ENCODE measurements around the gene IDUA. TPM values are rescaled to one million over a fixed set of nuclear protein-coding genes. Genes with fewer than 3 reads are reported as not detected.

IDUA gene
- total RNA-seq, 2 donors from 2014 or later = 23.4 to 31.9 TPM

DNA sequence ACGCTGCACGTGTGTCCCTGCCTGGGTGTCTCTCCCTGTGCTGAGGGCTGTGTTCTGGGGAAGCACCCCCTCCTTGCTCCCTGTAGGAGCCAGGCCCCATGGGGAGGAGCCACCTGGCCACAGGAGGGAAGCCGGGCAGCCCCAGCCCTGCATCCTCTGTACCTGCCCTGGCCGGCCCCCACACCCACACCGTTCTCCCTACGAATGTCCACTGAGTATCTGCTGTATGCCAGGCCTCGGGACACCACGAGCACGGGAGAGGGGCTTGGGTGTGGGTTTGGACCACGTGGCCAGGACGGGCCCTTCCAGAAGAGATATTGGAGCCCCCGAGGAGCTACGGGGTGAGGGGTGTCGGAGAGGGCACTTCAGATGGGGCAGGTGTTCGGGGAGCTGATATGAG, 30.9 kb downstream of the IDUA start:
- H3K27ac ChIP-seq = no peak overlapping the region
- peaks cover under 1 to 16% of the 10 kb centered on the region in 2 donors for H3K4me1 ChIP-seq (ENCODE audit: control insufficient read depth in 1 of 2, low read depth in 2 of 2)
- no peaks in the 10 kb centered on the region for H3K27me3 ChIP-seq (replicated peaks; ENCODE audit: insufficient read depth)
- ATAC-seq (ENCODE audit: insufficient number of reproducible peaks, low FRiP score, low read depth) (no peak), DNase-seq (ENCODE audit: low spot score) (no peak)
- H3K4me3 ChIP-seq = no peak overlapping the region
- no peaks in the 10 kb centered on the region for H3K9me3 ChIP-seq
- TF ChIP-seq, protein P1, sequence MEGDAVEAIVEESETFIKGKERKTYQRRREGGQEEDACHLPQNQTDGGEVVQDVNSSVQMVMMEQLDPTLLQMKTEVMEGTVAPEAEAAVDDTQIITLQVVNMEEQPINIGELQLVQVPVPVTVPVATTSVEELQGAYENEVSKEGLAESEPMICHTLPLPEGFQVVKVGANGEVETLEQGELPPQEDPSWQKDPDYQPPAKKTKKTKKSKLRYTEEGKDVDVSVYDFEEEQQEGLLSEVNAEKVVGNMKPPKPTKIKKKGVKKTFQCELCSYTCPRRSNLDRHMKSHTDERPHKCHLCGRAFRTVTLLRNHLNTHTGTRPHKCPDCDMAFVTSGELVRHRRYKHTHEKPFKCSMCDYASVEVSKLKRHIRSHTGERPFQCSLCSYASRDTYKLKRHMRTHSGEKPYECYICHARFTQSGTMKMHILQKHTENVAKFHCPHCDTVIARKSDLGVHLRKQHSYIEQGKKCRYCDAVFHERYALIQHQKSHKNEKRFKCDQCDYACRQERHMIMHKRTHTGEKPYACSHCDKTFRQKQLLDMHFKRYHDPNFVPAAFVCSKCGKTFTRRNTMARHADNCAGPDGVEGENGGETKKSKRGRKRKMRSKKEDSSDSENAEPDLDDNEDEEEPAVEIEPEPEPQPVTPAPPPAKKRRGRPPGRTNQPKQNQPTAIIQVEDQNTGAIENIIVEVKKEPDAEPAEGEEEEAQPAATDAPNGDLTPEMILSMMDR (IDR thresholded peaks at IDR 0.05) = no peak
- H3K36me3 ChIP-seq = peaks cover 6% of the 10 kb centered on the region

DNA sequence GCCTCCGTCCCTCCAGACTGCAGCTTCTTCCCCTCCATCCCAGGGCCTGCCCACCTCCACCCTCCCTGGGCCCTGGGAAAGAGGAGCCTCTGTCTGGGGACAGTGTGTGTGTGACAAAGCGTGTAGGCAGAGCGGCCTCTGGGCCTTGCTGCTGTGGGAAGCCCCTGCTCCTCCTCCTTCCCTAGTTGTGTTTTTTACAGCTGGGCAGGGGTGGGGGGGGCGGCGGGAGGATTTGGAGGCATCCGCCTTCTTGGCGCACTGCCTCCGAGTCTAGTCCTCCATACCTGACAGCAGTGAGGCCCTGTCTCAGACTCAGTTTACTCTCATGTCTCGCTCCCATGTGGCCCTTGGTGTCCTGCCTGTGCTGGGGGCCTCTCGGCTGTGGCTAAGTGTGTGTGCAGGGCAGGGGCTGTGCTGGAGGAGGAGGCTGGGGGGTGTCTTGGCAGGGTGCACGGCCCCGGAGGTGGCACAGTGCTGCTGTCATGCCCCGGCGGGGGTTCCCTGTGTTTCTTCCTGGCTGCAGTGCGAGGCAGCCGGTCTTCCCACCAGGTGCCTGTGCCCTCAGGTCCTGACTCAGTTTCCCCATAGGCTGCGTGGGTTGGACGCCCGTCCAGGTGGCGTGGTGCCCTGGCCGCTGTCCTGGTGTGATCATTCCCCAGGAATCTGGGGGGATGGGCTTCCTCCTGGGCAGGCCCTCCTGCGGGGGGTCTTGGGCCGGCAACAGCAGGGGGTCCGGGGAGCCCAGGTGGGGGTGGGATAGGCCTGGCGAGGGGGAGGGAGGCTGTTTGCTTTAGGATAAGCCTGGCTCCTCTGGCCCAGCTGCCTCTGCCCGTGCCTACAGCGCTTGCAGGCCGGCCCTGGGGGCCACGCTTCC, 31.5 kb downstream of the IDUA start:
- no peak overlapping the region for H3K4me3 ChIP-seq
- no peak for ATAC-seq (ENCODE audit: insufficient number of reproducible peaks, low FRiP score, low read depth)
- no peak for DNase-seq (ENCODE audit: low spot score)
- H3K27ac ChIP-seq = no peak overlapping the region
- H3K36me3 ChIP-seq = peaks cover 6% of the 10 kb centered on the region
- H3K27me3 ChIP-seq (replicated peaks; ENCODE audit: insufficient read depth) = no peaks in the 10 kb centered on the region
- H3K4me1 ChIP-seq (ENCODE audit: control insufficient read depth in 1 of 2, low read depth in 2 of 2) = peaks cover 0 to 9% of the 10 kb centered on the region in 2 donors
- TF ChIP-seq, protein P1 (IDR thresholded peaks at IDR 0.05) = no peak
- H3K9me3 ChIP-seq = no peaks in the 10 kb centered on the region

DNA sequence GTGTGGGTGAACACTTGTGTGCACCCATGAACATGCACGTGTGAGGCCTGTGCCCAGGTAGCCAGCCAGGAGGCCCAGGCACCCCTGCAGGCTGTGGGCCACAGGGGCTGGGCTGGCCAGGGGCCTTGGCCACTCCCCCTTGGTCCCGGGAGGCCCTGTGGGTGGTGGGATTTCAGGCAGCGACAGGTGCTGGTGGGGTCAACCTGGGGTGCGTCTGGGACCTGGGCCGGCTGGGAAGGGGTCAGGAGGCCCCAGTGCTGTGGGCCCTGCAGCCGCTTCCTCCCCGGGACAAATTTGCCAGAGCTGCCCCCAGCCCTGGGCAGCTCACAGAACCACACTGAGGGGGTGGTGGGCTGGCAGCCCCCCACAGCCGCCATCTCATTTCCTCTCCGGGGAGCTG, 32.5 kb downstream of the IDUA start:
- ATAC-seq (ENCODE audit: insufficient number of reproducible peaks, low FRiP score, low read depth) = no peak
- Histone ChIP-seq H3K36me3 (peaks cover 6% of the 10 kb centered on the region), H3K4me3 (no peak overlapping the region), H3K27ac (no peak overlapping the region), H3K4me1 (ENCODE audit: control insufficient read depth in 1 of 2, low read depth in 2 of 2) (peaks cover 0 to 4% of the 10 kb centered on the region in 2 donors), H3K9me3 (no peaks in the 10 kb centered on the region), H3K27me3 (replicated peaks; ENCODE audit: insufficient read depth) (no peaks in the 10 kb centered on the region)
- no peak for DNase-seq (ENCODE audit: low spot score)
- TF ChIP-seq, protein P1 (IDR thresholded peaks at IDR 0.05) = no peak

DNA sequence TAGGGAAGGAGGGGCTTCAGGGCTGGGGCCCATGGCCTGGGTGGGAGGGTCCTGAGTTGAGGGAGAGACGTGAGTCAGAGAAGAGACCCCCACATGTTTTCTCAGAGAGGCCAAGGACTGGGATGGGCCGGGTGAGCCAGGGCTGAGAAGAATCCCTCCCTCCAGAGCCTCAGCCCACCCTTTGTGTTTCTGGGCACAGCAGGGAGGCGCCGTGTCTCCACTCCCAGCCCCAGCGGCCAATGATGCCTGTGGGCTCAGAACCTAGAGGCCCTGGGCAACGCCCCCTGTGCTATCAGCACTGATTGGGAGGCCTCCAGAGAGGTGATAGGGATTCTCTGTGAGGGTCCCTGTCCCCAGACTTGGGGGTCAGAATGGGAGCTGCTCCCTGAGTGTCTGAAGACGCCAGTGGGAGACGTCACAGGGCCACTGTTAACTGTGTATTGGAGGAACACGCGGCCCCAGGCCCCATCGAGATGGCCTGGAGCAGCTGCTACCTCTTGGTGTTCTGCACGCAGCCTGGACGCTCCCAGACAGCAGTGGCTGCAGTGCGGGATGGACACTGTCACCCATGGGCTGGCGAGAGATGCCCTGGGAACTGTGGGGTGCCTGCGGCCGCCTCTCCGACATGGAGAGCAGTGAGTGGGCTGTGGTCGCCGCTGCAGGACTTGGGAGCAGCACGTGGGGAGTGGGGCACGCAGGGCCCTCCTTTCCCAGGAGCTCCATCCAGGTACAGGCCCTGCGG, 33.1 kb downstream of the IDUA start:
- Histone ChIP-seq H3K4me3 (no peak overlapping the region), H3K27ac (no peak overlapping the region), H3K9me3 (no peaks in the 10 kb centered on the region), H3K4me1 (ENCODE audit: control insufficient read depth in 1 of 2, low read depth in 2 of 2) (peaks cover 0 to 4% of the 10 kb centered on the region in 2 donors), H3K36me3 (peaks cover 11% of the 10 kb centered on the region), H3K27me3 (replicated peaks; ENCODE audit: insufficient read depth) (no peaks in the 10 kb centered on the region)
- ATAC-seq (ENCODE audit: insufficient number of reproducible peaks, low FRiP score, low read depth) = no peak
- no peak for DNase-seq (ENCODE audit: low spot score)
- TF ChIP-seq, protein P1 (IDR thresholded peaks at IDR 0.05) = no peak

DNA sequence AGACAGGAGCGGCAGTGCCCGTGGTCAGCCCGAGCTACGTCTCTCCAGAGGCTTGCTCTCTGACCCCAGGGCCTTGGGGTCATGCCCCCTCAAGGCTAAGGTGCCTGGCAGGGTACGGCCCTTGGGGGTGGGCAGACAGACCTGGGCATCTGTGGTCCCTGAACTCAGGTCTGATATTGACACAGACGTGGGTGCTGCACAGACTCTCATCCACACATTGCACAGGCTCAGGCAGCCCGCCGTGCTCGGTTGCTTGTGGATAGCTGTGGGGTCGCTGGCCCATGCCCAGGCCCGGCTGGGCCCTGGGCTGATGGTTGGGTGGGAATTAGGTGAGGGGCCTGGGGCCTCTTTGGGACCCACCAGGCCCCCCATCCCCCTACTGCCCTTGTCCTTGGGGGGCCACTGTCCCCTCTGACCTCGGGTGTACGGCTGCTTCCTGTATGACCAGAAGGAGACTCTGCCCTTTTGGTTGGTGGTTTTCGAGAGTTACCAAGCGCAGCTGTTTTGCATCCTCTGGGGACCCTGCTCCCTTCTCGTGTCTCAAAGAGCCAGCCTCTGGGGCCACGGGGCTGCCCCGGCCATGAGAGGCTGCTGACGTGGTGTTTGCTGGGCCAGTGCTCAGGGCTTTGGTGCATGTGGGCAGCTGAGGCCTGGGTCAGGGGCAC, 34.7 kb downstream of the IDUA start:
- no peaks in the 10 kb centered on the region for H3K27me3 ChIP-seq (replicated peaks; ENCODE audit: insufficient read depth)
- H3K9me3 ChIP-seq = no peaks in the 10 kb centered on the region
- TF ChIP-seq, protein P1 (IDR thresholded peaks at IDR 0.05) = no peak
- no peak overlapping the region for H3K27ac ChIP-seq
- no peak for DNase-seq (ENCODE audit: low spot score)
- peaks cover 0 to 4% of the 10 kb centered on the region in 2 donors for H3K4me1 ChIP-seq (ENCODE audit: control insufficient read depth in 1 of 2, low read depth in 2 of 2)
- ATAC-seq (ENCODE audit: insufficient number of reproducible peaks, low FRiP score, low read depth) = no peak
- peaks cover 18% of the 10 kb centered on the region for H3K36me3 ChIP-seq
- H3K4me3 ChIP-seq = no peak overlapping the region

All from thoracic aorta (tissue), 2 donors.